Measurements from ENCODE around the gene KPRP. TPM values are rescaled to one million over a fixed set of nuclear protein-coding genes. Genes with fewer than 3 reads are reported as not detected.

Gene KPRP
- total RNA-seq, 1 experiment from 2014 or later = not detected

DNA sequence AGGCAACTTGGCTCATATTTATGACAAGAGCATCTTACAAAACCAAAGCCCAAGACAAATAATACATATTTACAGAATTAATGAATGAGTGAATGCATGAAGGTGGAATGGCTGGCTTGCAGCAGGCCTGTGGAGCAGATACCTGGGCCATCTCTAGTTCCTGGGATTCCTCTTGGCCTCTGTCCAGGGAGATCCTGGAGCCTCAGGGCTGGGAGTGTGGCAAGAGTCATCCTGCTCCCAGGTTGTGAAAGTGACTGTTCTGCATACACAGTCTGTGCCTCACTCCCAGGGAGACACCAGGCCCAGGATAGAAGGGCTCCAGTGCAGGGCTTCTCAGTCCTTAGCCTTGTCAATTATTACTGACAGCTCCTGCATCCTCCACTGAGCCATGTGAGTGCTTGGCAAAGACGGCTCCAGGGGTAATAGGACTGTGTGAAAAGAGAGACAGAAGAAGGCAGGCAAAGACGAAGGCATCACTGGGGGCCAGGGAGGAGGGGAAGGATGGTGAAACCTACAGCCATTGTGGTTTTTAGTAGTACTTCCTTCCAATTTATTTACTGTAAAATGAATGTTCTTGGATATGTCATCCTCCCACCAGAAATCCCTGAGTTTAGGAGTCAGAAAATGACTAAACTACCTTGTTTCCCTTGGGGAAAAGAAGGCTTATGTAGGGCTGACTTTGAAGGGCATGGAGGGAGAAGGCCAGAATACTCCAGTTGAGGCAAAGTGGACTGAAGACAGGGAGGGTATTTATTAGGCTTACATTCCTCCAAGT is 14.3 kb upstream of the KPRP start:
- no TSS peak for BruUV-seq (replicated peaks)
- CTCF ChIA-PET = no interaction called here
- POLR2A ChIA-PET = no interaction called here
- TF ChIP-seq, protein P1, sequence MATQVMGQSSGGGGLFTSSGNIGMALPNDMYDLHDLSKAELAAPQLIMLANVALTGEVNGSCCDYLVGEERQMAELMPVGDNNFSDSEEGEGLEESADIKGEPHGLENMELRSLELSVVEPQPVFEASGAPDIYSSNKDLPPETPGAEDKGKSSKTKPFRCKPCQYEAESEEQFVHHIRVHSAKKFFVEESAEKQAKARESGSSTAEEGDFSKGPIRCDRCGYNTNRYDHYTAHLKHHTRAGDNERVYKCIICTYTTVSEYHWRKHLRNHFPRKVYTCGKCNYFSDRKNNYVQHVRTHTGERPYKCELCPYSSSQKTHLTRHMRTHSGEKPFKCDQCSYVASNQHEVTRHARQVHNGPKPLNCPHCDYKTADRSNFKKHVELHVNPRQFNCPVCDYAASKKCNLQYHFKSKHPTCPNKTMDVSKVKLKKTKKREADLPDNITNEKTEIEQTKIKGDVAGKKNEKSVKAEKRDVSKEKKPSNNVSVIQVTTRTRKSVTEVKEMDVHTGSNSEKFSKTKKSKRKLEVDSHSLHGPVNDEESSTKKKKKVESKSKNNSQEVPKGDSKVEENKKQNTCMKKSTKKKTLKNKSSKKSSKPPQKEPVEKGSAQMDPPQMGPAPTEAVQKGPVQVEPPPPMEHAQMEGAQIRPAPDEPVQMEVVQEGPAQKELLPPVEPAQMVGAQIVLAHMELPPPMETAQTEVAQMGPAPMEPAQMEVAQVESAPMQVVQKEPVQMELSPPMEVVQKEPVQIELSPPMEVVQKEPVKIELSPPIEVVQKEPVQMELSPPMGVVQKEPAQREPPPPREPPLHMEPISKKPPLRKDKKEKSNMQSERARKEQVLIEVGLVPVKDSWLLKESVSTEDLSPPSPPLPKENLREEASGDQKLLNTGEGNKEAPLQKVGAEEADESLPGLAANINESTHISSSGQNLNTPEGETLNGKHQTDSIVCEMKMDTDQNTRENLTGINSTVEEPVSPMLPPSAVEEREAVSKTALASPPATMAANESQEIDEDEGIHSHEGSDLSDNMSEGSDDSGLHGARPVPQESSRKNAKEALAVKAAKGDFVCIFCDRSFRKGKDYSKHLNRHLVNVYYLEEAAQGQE (IDR thresholded peaks at IDR 0.05; ENCODE audit: insufficient read depth in 1 of 2, low read depth in 2 of 2, low read length in 1 of 2) = no peak
- no peak for TF ChIP-seq SIN3A (IDR thresholded peaks at IDR 0.05; ENCODE audit: borderline replicate concordance, insufficient read depth, low read depth, low read length)
- Histone ChIP-seq H3K9me3 (ENCODE audit: control insufficient read depth, insufficient read depth, low read depth, low read length) (no peaks in the 10 kb centered on the region), H3K4me3 (ENCODE audit: low read depth in 2 of 2, low read length in 2 of 2) (no peak overlapping the region), H3K4me1 (ENCODE audit: control insufficient read depth, insufficient read depth, low read length) (no peaks in the 10 kb centered on the region), H3K27me3 (ENCODE audit: control insufficient read depth, insufficient read depth, low read length) (no peaks in the 10 kb centered on the region), H3K36me3 (ENCODE audit: control insufficient read depth, insufficient read depth, low read length) (no peaks in the 10 kb centered on the region), H3K27ac (ENCODE audit: low read length) (no peak overlapping the region)
- intact Hi-C loops (cut with micrococcal nuclease; ENCODE audit: unreplicated experiment) (no loop called here), in situ Hi-C loops (cut with HindIII; ENCODE audit: low pct_unique_long_range_greater_than_20kb, low sequenced_read_pairs) (no loop called here)
- ATAC-seq (no peak), DNase-seq (ENCODE audit: low read depth, low spot score) (no peak)

DNA sequence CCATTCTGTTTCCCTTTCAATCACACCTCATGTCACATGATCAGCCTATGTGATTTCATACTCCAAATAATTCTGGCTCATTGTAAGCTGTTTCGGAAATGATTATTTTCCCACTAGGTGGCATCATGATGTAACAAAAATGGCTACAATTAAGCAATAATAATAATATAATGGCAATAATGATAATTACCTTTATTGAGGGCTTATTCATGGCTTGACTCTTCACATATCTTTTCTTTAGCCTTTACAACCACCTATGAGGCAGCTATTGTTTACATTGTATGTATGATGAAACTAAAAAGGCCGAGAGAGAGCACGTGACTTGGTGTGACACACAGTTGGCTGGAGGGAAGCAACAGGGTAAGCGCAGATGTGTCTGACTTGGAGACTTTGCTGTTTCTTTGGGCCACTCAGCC is 12.5 kb upstream of the KPRP start:
- H3K27me3 ChIP-seq (ENCODE audit: control insufficient read depth, insufficient read depth, low read length) = no peaks in the 10 kb centered on the region
- BruUV-seq (replicated peaks) = no TSS peak
- ChIA-PET POLR2A (no interaction called here), CTCF (no interaction called here)
- H3K4me1 ChIP-seq (ENCODE audit: control insufficient read depth, insufficient read depth, low read length) = no peaks in the 10 kb centered on the region
- ATAC-seq (no peak), DNase-seq (ENCODE audit: low read depth, low spot score) (peak; percentile 22)
- H3K9me3 ChIP-seq (ENCODE audit: control insufficient read depth, insufficient read depth, low read depth, low read length) = no peaks in the 10 kb centered on the region
- no peak for TF ChIP-seq POLR2AphosphoS5 (IDR thresholded peaks at IDR 0.05; ENCODE audit: low read depth, low read length)
- TF ChIP-seq, protein P2, sequence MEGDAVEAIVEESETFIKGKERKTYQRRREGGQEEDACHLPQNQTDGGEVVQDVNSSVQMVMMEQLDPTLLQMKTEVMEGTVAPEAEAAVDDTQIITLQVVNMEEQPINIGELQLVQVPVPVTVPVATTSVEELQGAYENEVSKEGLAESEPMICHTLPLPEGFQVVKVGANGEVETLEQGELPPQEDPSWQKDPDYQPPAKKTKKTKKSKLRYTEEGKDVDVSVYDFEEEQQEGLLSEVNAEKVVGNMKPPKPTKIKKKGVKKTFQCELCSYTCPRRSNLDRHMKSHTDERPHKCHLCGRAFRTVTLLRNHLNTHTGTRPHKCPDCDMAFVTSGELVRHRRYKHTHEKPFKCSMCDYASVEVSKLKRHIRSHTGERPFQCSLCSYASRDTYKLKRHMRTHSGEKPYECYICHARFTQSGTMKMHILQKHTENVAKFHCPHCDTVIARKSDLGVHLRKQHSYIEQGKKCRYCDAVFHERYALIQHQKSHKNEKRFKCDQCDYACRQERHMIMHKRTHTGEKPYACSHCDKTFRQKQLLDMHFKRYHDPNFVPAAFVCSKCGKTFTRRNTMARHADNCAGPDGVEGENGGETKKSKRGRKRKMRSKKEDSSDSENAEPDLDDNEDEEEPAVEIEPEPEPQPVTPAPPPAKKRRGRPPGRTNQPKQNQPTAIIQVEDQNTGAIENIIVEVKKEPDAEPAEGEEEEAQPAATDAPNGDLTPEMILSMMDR (IDR thresholded peaks at IDR 0.05) = peak; percentile 23; the same call in 1 of the 2 replicates
- H3K36me3 ChIP-seq (ENCODE audit: control insufficient read depth, insufficient read depth, low read length) = no peaks in the 10 kb centered on the region
- intact Hi-C loops (cut with micrococcal nuclease; ENCODE audit: unreplicated experiment) = no loop called here
- in situ Hi-C loops (cut with HindIII; ENCODE audit: low pct_unique_long_range_greater_than_20kb, low sequenced_read_pairs) = no loop called here
- H3K4me3 ChIP-seq (ENCODE audit: low read depth in 2 of 2, low read length in 2 of 2) = no peak overlapping the region
- no peak overlapping the region for H3K27ac ChIP-seq (ENCODE audit: low read length)

DNA sequence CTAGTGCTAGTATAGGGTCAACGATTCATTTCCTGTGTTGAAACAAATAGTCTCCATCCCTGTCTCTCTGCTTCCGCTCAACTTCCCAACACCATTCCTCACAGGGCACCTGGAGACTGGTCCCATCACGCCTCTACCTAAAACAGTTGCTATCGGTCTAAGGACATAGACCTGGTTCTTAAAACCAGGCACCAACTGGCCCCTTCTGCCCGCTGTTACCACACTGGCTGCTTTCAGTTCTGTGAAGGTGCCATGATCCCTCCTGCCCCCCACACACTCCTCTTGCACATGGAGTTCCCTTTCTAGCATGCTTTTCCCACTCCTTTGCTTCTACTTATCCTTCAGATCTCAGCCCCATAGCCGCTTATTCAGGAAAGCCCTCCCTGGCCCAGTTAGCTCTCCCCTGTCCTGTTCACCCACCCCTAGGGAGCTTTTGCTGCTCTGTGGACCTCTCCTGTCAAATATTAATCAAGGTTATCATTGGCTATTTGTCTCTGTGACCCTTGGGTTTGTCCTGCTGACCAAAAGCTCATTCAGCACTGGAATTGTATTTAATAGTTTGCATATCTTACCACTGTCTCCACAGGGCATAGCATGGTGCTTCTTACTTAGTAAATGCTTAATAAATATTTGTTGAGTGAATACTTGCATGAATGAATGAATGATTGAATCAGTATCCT is 11.9 kb upstream of the KPRP start:
- H3K4me1 ChIP-seq (ENCODE audit: control insufficient read depth, insufficient read depth, low read length) = no peaks in the 10 kb centered on the region
- no TSS peak for BruUV-seq (replicated peaks)
- no peaks in the 10 kb centered on the region for H3K9me3 ChIP-seq (ENCODE audit: control insufficient read depth, insufficient read depth, low read depth, low read length)
- DNase-seq (ENCODE audit: low read depth, low spot score) (no peak), ATAC-seq (no peak)
- no peak overlapping the region for H3K27ac ChIP-seq (ENCODE audit: low read length)
- intact Hi-C loops (cut with micrococcal nuclease; ENCODE audit: unreplicated experiment) (no loop called here), in situ Hi-C loops (cut with HindIII; ENCODE audit: low pct_unique_long_range_greater_than_20kb, low sequenced_read_pairs) (no loop called here)
- no peaks in the 10 kb centered on the region for H3K36me3 ChIP-seq (ENCODE audit: control insufficient read depth, insufficient read depth, low read length)
- no peaks in the 10 kb centered on the region; the same call in 1 of the 2 replicates for H3K27me3 ChIP-seq (ENCODE audit: control insufficient read depth, insufficient read depth, low read length)
- no peak overlapping the region for H3K4me3 ChIP-seq (ENCODE audit: low read depth in 2 of 2, low read length in 2 of 2)
- TF ChIP-seq, protein P1 (IDR thresholded peaks at IDR 0.05; ENCODE audit: insufficient read depth in 1 of 2, low read depth in 2 of 2, low read length in 1 of 2) = no peak
- TF ChIP-seq POLR2AphosphoS5 (IDR thresholded peaks at IDR 0.05; ENCODE audit: low read depth, low read length) (no peak), TCF7L2 (IDR thresholded peaks at IDR 0.05; ENCODE audit: low read depth, low read length) (no peak), SIN3A (IDR thresholded peaks at IDR 0.05; ENCODE audit: borderline replicate concordance, insufficient read depth, low read depth, low read length) (no peak)
- TF ChIP-seq, protein P2 (IDR thresholded peaks at IDR 0.05) = no peak
- ChIA-PET CTCF (no interaction called here), POLR2A (no interaction called here)
